ENCODE measurements around the gene FSIP1. TPM values are rescaled to one million over a fixed set of nuclear protein-coding genes. Genes with fewer than 3 reads are reported as not detected.

Gene FSIP1
- polyA plus RNA-seq, 3 donors: 0.10 to 0.48 (median 0.21) TPM

GRCh38 chr15:39785139-39785538 lies 2.5 kb upstream of the FSIP1 start:
- no peaks in the 10 kb centered on the region for H3K9me3 ChIP-seq (replicated peaks in 1 of 2; ENCODE audit: control insufficient read depth in 1 of 2, insufficient read depth in 1 of 2, low read length in 2 of 2)
- Mint-ChIP-seq H3K27ac (no peak overlapping the region), H3K36me3 (peaks cover 3% of the 10 kb centered on the region in 2 donors), H3K4me3 (no peak overlapping the region), H3K27me3 (ENCODE audit: low read depth in 3 of 3) (no peaks in the 10 kb centered on the region), H3K4me1 (peaks cover 34% of the 10 kb centered on the region), H3K9me3 (peaks cover 0 to 1% (median 0%) of the 10 kb centered on the region in 7 donors)
- intact Hi-C loops (cut with micrococcal nuclease): loop anchor here (5.0 to 10.0 kb wide), 6 partner anchors 150 to 490 kb away; partner anchors contain the start of genes BMF (in 1 of the 2), BUB1B (in 1 of the 2) and EIF2AK4 (in 1 of the 2)
- no peak overlapping the region for H3K4me2 ChIP-seq (replicated peaks; ENCODE audit: extremely low read depth, low read length, poor library complexity, severe bottlenecking)
- H4K20me1 ChIP-seq (ENCODE audit: insufficient read depth, low read length): no peaks in the 10 kb centered on the region
- no peaks in the 10 kb centered on the region for H3K36me3 ChIP-seq (replicated peaks in 1 of 2; ENCODE audit: control insufficient read depth in 1 of 2, insufficient read depth in 2 of 2, low read length in 2 of 2)
- peaks cover 12% of the 10 kb centered on the region for H3K79me2 ChIP-seq (ENCODE audit: insufficient read depth, low read length)
- no peak for TF ChIP-seq CTCF (IDR thresholded peaks at IDR 0.05)
- peaks cover 17 to 20% of the 10 kb centered on the region in 2 donors for H3K4me1 ChIP-seq (ENCODE audit: control insufficient read depth in 1 of 2, insufficient read depth in 2 of 2, low read length in 2 of 2)
- 100% methylated on average over 5 of the region's 10 CpGs for WGBS (ENCODE audit: insufficient coverage)
- H3K27ac ChIP-seq (ENCODE audit: low read depth in 1 of 2, low read length in 2 of 2): no peak overlapping the region
- no peak overlapping the region for H2AFZ ChIP-seq (ENCODE audit: insufficient read depth, low read depth, low read length, poor library complexity, severe bottlenecking)
- no peak overlapping the region for H3K9ac ChIP-seq (ENCODE audit: insufficient read depth, low read length, poor library complexity, severe bottlenecking)
- no peak overlapping the region for H3K4me3 ChIP-seq (replicated peaks in 1 of 3; ENCODE audit: low read depth in 2 of 3, low read length in 3 of 3)
- no peaks in the 10 kb centered on the region for H3K27me3 ChIP-seq (ENCODE audit: control insufficient read depth in 2 of 2, insufficient read depth in 2 of 2, low read length in 2 of 2)
- no peak for DNase-seq

- Histone ChIP-seq H3K4me1 (ENCODE audit: control insufficient read depth in 1 of 2, insufficient read depth in 2 of 2, low read length in 2 of 2) (peaks cover 17 to 20% of the 10 kb centered on the region in 2 donors), H3K9ac (ENCODE audit: insufficient read depth, low read length, poor library complexity, severe bottlenecking) (no peak overlapping the region), H3K4me3 (replicated peaks in 1 of 3; ENCODE audit: low read depth in 2 of 3, low read length in 3 of 3) (no peak overlapping the region), H2AFZ (ENCODE audit: insufficient read depth, low read depth, low read length, poor library complexity, severe bottlenecking) (no peak overlapping the region), H4K20me1 (ENCODE audit: insufficient read depth, low read length) (no peaks in the 10 kb centered on the region), H3K27me3 (ENCODE audit: control insufficient read depth in 2 of 2, insufficient read depth in 2 of 2, low read length in 2 of 2) (no peaks in the 10 kb centered on the region), H3K36me3 (replicated peaks in 1 of 2; ENCODE audit: control insufficient read depth in 1 of 2, insufficient read depth in 2 of 2, low read length in 2 of 2) (no peaks in the 10 kb centered on the region), H3K27ac (ENCODE audit: low read depth in 1 of 2, low read length in 2 of 2) (no peak overlapping the region), H3K4me2 (replicated peaks; ENCODE audit: extremely low read depth, low read length, poor library complexity, severe bottlenecking) (no peak overlapping the region), H3K79me2 (ENCODE audit: insufficient read depth, low read length) (peaks cover 12% of the 10 kb centered on the region), H3K9me3 (replicated peaks in 1 of 2; ENCODE audit: control insufficient read depth in 1 of 2, insufficient read depth in 1 of 2, low read length in 2 of 2) (no peaks in the 10 kb centered on the region)
- 80% methylated on average over 1 of the region's 2 CpGs for WGBS (ENCODE audit: insufficient coverage)
- H3K9me3 Mint-ChIP-seq: peaks cover 0 to 1% (median 0%) of the 10 kb centered on the region in 7 donors
- DNase-seq: no peak
- intact Hi-C loops (cut with micrococcal nuclease): loop anchor here (5.0 to 10.0 kb wide), 6 partner anchors 150 to 490 kb away; partner anchors contain the start of genes BMF (in 1 of the 2), BUB1B (in 1 of the 2) and EIF2AK4 (in 1 of the 2)
- H3K36me3 Mint-ChIP-seq: peaks cover 3% of the 10 kb centered on the region in 2 donors
- H3K4me3 Mint-ChIP-seq: no peak overlapping the region
- H3K27me3 Mint-ChIP-seq (ENCODE audit: low read depth in 3 of 3): no peaks in the 10 kb centered on the region
- peak overlapping the region in 1 of 7 donors; percentile 20 for H3K27ac Mint-ChIP-seq
- TF ChIP-seq CTCF (IDR thresholded peaks at IDR 0.05): no peak
- H3K4me1 Mint-ChIP-seq: peaks cover 30% of the 10 kb centered on the region
Measured at GRCh38 chr15:39784638-39785037, 2.0 kb upstream of the FSIP1 start.

All from CD14-positive monocyte (primary cell).